Stimulated activated CD8-positive, alpha-beta memory T cell treated with anti-CD3 and anti-CD28 coated beads, Interleukin-4, amount 100 ng/mL, for 48 hours (primary cell): Measurements from ENCODE around the gene HBD.
"Not testable (repeated sequence)": the region's sequence is repeated elsewhere in the genome, so short reads cannot be mapped to it uniquely, and the experiment has no call there.

Experiments
- DNase-seq: peaks from one replicate; pipeline ENCODE4 v3.0.0-alpha.2; 2020

HBD gene

GRCh38 chr11:5234381-5234834, at the start of gene HBD:
Gene HBD (minus strand): TSS chr11:5234483. CDS start chr11:5234433, 50 bp downstream.
- no peak for DNase-seq

GRCh38 chr11:5283882-5284281, 49.6 kb upstream of the HBD start:
- no peak for DNase-seq

- no peak for DNase-seq
These were observed 48.8 kb upstream of the HBD start for GRCh38 chr11:5283086-5283485.

GRCh38 chr11:5282628-5283027, 48.3 kb upstream of the HBD start:
- no peak for DNase-seq

GRCh38 chr11:5281596-5281995, 47.3 kb upstream of the HBD start:
- DNase-seq = no peak

- peak; percentile 28 for DNase-seq
These were observed 46.4 kb upstream of the HBD start for GRCh38 chr11:5280582-5281102.

- DNase-seq = no peak
These were observed 45.3 kb upstream of the HBD start for GRCh38 chr11:5279471-5280090.

GRCh38 chr11:5277807-5278382, 43.6 kb upstream of the HBD start:
- no peak for DNase-seq

- DNase-seq = no peak
These were observed 42.4 kb upstream of the HBD start for GRCh38 chr11:5276697-5277096.

- DNase-seq = no peak
These were observed 41.3 kb upstream of the HBD start for GRCh38 chr11:5275369-5276110.

- DNase-seq = no peak
These were observed 40.1 kb upstream of the HBD start for GRCh38 chr11:5274395-5274794.

GRCh38 chr11:5272395-5273017, 38.2 kb upstream of the HBD start:
- DNase-seq = no peak

- DNase-seq = no peak
These were observed 35.4 kb upstream of the HBD start, which contains the start of gene HBE1 for GRCh38 chr11:5269715-5270147. Gene HBE1 (minus strand): TSS chr11:5269945. CDS start chr11:5269890, 55 bp downstream.

GRCh38 chr11:5267033-5267563, 32.8 kb upstream of the HBD start:
- DNase-seq = no peak

GRCh38 chr11:5266609-5267008, 32.3 kb upstream of the HBD start:
- no peak for DNase-seq

GRCh38 chr11:5265832-5266231, 31.5 kb upstream of the HBD start:
- no peak for DNase-seq

GRCh38 chr11:5258543-5259262, 24.4 kb upstream of the HBD start:
- no peak for DNase-seq

GRCh38 chr11:5257296-5257695, 23.0 kb upstream of the HBD start:
- no peak for DNase-seq

- DNase-seq = not testable (repeated sequence)
These were observed 20.5 kb upstream of the HBD start, which contains the start of gene HBG2 for GRCh38 chr11:5254646-5255413. Gene HBG2 (minus strand): TSS chr11:5254781. CDS start chr11:5254728, 53 bp downstream.

GRCh38 chr11:5254023-5254422, 19.7 kb upstream of the HBD start:
- not testable (repeated sequence) for DNase-seq

- not testable (repeated sequence) for DNase-seq
These were observed 19.2 kb upstream of the HBD start for GRCh38 chr11:5253440-5253839.
